A549 treated with GW870086 at 1 μM for 4 hours (cell line): ENCODE measurements around the gene METTL22. TPM values are rescaled to one million over a fixed set of nuclear protein-coding genes. Genes with fewer than 3 reads are reported as not detected.

ENCODE experiments used
- total RNA-seq: library from RNA; stranded (reverse); fragments of 200-300 nt; extraction: Qiagen RNA extraction; gene quantifications from 5 replicates; pipeline ENCODE4 v1.2.3, GENCODE V29; 2022; ENCODE audit warnings: low read depth

METTL22 gene, protein sequence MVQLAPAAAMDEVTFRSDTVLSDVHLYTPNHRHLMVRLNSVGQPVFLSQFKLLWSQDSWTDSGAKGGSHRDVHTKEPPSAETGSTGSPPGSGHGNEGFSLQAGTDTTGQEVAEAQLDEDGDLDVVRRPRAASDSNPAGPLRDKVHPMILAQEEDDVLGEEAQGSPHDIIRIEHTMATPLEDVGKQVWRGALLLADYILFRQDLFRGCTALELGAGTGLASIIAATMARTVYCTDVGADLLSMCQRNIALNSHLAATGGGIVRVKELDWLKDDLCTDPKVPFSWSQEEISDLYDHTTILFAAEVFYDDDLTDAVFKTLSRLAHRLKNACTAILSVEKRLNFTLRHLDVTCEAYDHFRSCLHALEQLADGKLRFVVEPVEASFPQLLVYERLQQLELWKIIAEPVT
- 25.4 to 25.8 TPM (median 25.7 TPM) in 5 replicates for total RNA-seq

DNA sequence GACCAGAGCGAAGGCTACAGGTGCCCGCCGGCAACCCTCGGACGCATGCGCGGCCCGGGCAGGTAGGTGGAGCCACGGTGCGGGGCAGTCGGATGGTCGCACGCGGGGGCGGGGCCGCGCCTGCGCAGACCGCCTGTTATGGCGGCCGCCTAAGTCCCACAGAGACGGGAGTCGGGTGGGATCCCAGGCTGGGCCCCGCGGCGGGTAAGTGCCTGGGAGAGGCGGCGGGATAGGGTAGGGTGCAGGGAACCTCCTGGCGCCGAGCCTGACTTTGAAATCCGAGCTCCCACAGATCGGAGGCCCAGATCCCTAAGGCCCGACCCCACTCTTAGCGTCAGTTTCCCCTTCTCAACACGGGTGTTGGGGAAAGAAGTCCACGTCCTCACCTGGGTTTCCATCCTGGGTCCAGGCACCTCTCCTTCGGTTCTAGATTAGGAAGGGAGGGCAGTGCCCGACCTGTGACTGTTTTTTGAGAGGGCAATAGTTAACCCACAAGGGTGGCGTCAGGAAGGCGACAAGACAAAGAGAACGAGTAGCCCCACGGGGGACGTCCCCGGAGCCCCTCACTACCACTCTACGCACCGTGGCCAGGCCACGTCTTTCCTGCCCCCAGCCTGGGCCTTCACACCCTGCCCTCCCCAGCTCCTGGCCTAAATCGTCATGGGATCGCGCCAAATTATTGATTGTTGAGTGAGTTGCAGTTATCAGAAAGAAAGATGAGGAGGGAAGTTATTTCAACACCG, at the start of gene METTL22:
Gene METTL22, plus strand, starts transcription at position 127 of the 743 bp plus-strand sequence. CDS start 3,968 bp downstream, outside the sequence.

DNA sequence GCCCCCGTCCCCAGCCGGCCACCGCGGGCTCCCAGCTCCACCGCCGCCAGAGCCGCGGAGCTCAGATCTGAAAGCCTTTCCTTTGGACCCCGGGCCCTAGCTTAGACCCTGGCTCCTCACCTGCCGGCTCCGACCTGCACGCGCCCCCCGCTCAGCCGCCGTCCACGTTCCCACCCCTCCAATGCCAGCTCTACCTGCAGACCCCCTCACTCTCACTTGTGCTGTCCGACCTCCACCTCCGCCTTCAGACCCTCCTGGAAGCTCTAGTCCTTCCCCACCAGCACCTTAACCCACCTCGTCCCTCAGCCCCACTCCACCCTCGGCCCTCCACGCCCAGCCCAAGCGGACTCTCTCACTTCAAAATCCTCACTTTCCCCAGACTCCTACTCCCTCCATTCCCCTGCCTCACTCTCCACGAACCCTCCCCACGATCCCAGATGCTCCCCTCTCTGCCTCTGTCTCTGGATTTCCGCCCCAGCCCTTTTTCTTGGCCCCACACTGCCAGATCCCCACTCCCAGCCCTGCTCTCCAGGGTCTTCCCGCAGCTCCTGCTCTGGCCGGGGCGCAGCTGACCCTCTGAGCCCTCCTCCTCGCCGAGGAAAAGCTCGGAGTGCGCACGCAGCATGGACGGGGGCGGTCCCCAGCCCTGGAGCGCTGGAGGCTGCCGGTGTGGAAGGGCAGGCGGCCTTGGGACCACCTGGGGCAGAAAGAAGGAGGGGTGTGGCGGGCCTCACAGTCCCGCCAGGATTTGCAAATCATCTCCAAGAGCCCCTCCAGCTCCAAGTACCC, 31.4 kb upstream of the METTL22 start, which contains the start of gene TMEM114:
Gene TMEM114, minus strand, starts transcription at position 612 of the 789 bp plus-strand sequence. CDS start 673 bp downstream, outside the sequence.

DNA sequence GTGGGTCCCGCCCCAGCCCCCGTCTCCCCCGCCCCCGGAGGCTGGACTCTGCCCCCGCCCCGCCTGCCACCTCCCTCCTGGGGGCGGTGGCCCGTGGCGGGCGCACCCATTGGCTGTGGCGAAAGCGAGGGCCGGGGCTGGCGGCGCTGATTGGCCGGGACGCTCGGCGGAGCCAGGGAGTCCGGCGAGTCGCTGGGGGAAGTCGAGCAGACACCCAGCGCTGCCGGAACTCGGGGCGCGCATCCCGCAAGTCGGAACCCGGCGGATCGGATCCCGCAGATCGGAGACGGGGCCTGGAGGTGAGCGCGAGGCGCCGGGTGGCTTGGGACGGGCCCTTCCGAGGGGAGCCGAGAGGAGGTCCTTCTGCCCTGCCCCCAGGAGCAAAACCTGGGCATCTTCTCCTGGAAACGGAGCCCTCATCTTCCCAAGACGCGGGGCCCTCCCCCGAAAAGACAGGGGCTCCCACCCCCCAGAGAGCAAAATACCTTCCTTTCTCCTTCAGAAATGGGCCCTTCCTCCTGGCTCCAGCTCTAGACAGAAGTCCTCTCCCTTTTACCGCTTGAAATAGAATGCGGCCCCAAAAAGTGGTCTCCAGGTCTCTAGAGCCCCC, 53.0 kb downstream of the METTL22 start, which contains the start of gene ABAT:
Gene ABAT, plus strand, starts transcription at position 205 of the 610 bp plus-strand sequence. CDS start 61,123 bp downstream, outside the sequence.

Other genes starting within 250 kb of the METTL22 start
- not detected in 5 replicates for gene TMEM114, start 31.2 kb upstream of the METTL22 start, total RNA-seq
- 0.17 to 0.48 TPM (median 0.35 TPM) in 5 replicates for gene ABAT, start 52.9 kb downstream of the METTL22 start, total RNA-seq
- gene TMEM186, start 175.9 kb downstream of the METTL22 start, total RNA-seq: 12.7 to 14.7 TPM (median 14.4 TPM) in 5 replicates
- 93.4 to 101 TPM (median 96.8 TPM) in 5 replicates for gene PMM2, start 176.1 kb downstream of the METTL22 start, total RNA-seq
- 139 to 166 TPM (median 162 TPM) in 5 replicates for gene CARHSP1, start 247.3 kb downstream of the METTL22 start, total RNA-seq